OCI-LY7 (cell line): ENCODE measurements around the gene PLD1.

ENCODE experiments used
- EZH2phosphoT487 ChIP-seq: fragments of 200-600 bp; sonication (generic); IDR thresholded peaks from 2 replicates; pipeline ENCODE4 v1.6.1; 2018; ENCODE audit warnings: low read depth, borderline replicate concordance, mild to moderate bottlenecking, mixed run types, antibody characterized with exemption, low read length, moderate library complexity, mixed read lengths
- TF ChIP-seq, protein P1 (sequence below): fragments of 200-600 bp; sonication (generic); conservative IDR thresholded peaks from 2 replicates; pipeline ENCODE4 v1.5.1; 2014; ENCODE audit warnings: mild to moderate bottlenecking, antibody characterized with exemption, low read length, moderate library complexity, mixed read lengths

DNA sequence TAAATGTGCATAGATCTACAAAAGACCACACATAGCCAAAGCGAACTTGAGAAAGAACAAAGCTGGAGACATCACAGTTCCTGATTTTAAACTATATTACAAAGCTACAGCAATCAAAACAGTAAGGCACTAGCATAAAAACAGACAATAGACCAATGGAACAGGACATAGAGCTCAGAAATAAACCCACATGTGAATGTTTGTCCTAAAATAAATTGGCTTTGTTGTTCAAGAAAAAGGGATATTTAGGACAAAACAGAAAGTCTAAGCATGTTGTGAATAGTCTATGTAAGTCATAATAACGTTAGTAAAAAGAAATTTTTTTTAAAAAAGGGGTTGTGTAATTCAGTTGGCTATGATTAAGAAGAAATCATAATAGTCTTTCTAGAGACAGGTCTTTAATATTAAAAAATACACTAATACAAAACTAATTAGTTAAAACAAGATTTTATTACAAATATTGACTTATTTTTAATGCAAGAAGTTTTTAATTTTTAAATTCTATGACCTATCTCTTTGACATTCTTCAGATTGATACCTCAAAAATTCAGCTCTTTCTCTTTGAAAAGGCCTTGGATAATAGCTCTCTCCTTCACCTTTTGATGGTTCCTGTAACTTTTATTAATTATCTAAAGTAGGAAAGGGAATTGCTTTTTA, 44.5 kb upstream of the PLD1 start:
- TF ChIP-seq, protein P1, sequence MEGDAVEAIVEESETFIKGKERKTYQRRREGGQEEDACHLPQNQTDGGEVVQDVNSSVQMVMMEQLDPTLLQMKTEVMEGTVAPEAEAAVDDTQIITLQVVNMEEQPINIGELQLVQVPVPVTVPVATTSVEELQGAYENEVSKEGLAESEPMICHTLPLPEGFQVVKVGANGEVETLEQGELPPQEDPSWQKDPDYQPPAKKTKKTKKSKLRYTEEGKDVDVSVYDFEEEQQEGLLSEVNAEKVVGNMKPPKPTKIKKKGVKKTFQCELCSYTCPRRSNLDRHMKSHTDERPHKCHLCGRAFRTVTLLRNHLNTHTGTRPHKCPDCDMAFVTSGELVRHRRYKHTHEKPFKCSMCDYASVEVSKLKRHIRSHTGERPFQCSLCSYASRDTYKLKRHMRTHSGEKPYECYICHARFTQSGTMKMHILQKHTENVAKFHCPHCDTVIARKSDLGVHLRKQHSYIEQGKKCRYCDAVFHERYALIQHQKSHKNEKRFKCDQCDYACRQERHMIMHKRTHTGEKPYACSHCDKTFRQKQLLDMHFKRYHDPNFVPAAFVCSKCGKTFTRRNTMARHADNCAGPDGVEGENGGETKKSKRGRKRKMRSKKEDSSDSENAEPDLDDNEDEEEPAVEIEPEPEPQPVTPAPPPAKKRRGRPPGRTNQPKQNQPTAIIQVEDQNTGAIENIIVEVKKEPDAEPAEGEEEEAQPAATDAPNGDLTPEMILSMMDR: no peak
- no peak for TF ChIP-seq EZH2phosphoT487
